Right lobe of liver (tissue), 4 donors: ENCODE measurements around the gene MALAT1.

Experiments
- CTCF ChIP-seq, 4 donors: fragments of 200-600 bp in 3 of 4; fragments of 450-650 bp in 1 of 4; IDR thresholded peaks; one replicate each; pipeline versions ENCODE4 v1.5.1 to v1.8.0; 2016 to 2022; ENCODE audit warnings: antibody characterized with exemption in 4 of 4, mild to moderate bottlenecking in 2 of 4
- POLR2A ChIP-seq: fragments of 450-650 bp; IDR thresholded peaks from one replicate; pipeline ENCODE4 v1.6.1; 2017; ENCODE audit warnings: antibody characterized with exemption, mild to moderate bottlenecking
- donor health status: DM: no; HTN: no; CAD: no.
- donor health status: DM: no; HTN: no; CAD: no.
- donor health status: DM: no; HTN: yes; CAD: no.

GRCh38 chr11:65500387-65501185, 1.7 kb downstream of the MALAT1 start:
- TF ChIP-seq CTCF (IDR thresholded peaks at IDR 0.05) (no peak), POLR2A (peak; percentile 19)
